Breast epithelium (tissue), 3 donors: Measurements from ENCODE around the gene ASIC5. TPM values are rescaled to one million over a fixed set of nuclear protein-coding genes. Genes with fewer than 3 reads are reported as not detected.

Experiments used
- total RNA-seq, 3 donors: library from RNA; depleted of rRNA; stranded (reverse); fragments of >200 nt; gene quantifications; one replicate each; pipeline ENCODE4 v1.1.0, GENCODE V29; 2016

Gene ASIC5
- total RNA-seq, 3 donors from 2014 or later, result not detected

Other genes starting within 250 kb of the ASIC5 start
- gene GUCY1A1, start 199.4 kb downstream of the ASIC5 start, total RNA-seq, result 10 to 100 TPM in 2 of 3 donors, 1 to 10 TPM in 1; 8.2 to 75.8 (median 57.0) TPM
- 10 to 100 TPM in 2 of 3 donors, 1 to 10 TPM in 1; 5.4 to 18.0 (median 11.9) TPM for gene GUCY1B1, start 107.3 kb downstream of the ASIC5 start, total RNA-seq
- not detected for gene TDO2, start 37.4 kb upstream of the ASIC5 start, total RNA-seq
- gene CTSO, start 87.6 kb upstream of the ASIC5 start, total RNA-seq, result 10 to 100 TPM; 19.4 to 37.5 (median 20.0) TPM